Stimulated activated CD4-positive, alpha-beta T cell treated with anti-CD3 and anti-CD28 coated beads, TNF-alpha, amount 100 ng/mL, for 4 hours (primary cell): Measurements from ENCODE around the gene KIF5C.

Source experiments
- DNase-seq, 3 experiments: peaks; one replicate each; pipeline ENCODE4 v3.0.0-alpha.2; 2020; ENCODE audit warnings: low read depth in 3 of 3

Gene KIF5C

DNA sequence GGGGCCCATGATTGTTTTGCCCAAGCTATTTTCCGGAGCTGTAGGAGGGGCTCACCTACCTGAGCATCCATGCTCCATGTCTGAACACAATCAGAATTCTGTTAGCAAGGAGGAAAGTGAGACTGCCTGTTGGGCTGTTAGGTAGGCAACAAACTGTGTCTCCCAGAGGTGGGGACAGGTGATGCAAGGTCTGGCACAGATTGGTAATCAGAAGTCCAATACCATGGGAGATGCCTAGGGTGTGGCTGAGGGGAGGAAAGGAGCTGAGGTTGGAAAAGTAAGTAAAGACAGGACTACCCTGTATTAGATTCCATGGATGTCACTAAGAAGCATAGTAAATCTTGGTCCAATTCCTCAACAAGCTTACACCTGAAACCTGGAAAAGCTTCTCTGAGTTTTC, 166.5 kb downstream of the KIF5C start:
- DNase-seq, result no peak

DNA sequence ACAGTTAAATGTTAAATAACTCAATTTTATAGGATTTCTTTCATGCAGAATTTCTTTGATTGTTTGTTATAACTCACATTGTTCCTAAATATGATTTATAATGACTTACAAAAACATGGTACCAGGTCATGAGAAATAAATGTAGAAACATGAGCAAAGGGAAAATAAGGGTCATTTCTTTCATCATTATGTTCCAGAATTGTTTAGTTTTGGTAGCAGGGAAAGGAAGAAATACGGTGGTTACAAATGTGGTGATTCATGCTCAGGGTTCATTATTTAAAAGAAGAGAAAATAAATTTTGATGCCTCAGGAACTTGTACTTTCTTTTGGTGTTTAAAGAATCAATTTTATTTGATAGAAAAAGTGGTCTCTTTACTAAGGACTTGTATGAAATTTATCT, 167.9 kb downstream of the KIF5C start:
- no peak for DNase-seq

DNA sequence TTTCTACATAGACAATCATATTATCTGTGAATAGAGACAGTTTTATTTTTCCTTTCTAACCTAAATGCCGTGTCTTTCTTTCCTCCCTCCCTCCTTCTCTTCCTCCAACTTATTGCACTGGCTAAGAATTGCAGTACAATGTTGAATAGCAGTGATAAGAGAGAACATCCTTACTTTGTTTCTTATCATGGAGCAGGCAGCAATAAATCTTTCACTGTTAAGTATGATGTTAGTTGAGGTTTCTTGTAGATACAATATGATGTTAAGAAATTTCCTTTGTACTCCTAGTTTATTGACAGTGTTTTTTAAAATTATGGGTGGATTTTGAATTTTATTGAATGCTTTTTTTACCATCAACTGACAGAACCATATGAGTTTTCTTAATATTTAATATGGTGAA, 169.5 kb downstream of the KIF5C start:
- no peak for DNase-seq

DNA sequence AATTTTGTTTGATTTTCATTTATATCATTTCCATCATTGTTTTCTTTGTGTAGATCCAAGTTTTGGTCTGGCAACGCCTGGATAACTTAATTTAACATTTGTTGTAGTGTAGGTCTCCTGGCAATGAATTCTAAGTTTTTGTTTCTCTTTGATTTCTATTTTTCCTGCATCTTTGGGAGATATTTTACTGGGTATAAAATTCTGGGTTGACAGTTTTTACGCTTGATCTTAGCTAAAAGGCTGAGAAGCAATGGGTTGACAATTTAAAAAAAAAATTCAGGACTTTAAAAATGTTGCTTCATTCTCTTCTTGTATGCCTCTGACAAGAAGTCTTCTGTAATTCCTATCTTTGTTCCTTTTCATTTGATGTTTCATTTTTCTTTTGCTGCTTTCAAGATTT, 172.1 kb downstream of the KIF5C start:
- DNase-seq, result no peak

DNA sequence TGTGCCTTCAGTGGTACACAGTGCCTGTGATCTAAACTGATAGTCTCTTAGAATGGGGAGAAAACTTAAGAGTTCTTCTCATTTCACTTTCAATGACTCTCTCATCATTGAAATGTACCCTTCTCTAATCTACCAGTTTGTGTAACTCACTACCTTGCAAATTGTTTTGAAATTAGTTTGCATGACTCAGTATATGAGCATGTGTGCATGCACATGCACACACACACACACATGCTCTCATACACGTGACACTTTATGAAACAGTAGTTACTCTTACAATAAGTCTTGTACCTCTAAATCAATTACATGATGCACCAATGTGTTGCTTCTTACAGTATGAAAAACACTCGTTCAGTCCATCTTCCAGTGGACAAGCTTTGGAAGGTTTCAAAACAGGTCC, 174.1 kb downstream of the KIF5C start:
- no peak for DNase-seq

DNA sequence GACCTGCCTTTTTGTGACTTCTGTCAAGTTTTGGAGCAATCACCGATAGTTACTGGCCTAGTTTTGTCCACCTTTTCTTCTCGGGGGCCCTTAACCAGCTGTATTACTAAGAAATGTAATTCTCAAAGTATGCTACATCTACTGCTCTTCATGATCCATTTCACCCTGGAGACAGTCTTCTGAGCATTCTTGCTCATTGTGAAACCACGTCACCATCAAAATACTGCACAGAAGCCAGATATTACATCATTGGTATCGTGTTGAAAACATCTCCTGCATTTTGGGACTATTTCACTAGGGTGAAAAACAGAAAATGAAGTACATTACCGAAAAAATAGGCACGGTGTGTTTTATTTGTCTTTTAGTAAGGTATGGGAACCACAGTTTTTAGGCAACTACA, 175.2 kb downstream of the KIF5C start:
- no peak for DNase-seq

DNA sequence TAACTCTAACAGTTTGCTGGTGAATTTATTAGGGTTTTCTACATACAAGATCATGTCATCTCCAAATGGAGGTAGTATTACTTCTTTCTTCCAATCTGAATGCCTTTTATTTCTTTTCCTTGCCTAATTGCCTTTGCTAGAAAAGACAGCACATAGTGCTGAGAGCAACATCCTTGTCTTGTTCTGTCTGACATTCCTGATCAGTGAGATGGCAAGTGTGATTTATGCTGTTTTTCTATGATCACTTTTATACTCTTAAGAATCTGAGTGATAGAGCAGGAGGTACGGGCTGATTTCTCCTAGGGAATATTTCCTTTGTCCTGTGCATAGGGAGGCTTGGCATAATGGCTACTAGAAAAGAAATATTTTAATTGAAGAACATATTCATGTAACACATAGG, 180.7 kb downstream of the KIF5C start:
- DNase-seq, result no peak

DNA sequence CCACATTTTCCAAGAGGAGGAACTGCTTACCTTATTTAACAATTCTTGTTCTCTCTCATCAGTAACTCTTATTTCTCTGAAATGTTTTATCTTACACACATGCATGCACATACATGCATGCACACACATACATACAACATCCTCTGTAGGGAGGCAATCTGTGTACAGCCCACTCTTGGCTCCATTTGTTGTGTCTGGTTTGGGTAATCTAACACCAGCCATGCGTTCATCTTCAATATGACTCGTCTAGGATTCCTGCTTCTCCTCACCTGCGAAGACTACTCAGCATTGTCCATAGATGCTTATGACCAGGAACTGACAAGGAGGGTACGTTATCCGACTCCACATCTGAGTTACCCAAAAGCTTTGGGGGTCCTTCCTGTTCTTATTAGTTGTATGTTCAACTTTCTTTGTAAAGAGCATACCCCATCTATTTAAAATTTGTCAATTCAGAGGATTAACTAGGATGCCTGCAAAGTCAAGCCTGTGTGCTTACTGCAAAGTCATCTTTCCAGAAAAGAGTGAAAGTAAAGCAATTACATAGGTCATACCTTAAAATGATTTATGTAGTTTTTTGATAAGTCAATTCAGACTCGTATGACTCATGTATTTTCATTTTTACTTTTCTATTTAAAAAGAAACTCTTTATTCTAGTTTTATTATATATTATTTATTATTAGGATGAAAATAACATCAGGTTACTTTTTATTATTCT, 181.7 kb downstream of the KIF5C start:
- no peak for DNase-seq

DNA sequence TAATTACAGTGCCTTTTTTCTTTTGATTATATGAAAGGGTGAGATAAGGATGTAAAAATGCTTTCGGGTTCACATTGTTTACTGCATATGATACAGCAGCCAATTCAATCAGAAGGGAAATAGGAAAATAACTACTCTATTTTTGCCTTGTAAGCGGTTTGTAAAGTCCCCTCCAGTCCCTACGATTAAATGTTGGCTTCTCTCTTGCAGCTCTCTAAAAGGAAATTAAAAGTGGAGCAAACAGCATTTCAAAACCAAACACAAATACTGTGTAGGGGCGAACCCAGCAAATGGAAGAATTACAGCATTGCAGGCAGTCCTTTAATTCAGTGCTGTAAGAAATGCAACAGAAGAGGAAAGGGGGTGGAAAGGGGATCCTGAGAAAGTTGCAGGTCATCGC, 182.4 kb downstream of the KIF5C start:
- no peak for DNase-seq

DNA sequence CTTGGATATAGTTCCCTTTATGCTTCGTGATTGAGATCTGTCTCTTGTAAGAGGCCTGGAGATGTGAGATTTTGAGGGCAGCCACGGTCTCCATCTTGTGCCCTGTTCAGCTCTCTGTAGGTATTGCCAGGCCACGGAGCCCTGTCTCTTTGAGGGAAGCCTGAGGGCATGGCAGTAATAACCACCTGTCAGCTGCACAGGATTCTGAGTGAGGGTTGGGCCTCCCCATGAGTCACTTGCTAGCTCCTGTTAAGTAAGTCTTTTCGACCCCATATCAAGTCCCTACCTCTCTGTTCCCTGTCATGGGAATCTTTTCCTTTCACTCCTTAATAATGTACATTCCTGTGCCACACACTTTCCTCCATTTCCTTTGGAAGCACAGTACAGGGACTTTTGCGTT, 183.9 kb downstream of the KIF5C start:
- no peak for DNase-seq

DNA sequence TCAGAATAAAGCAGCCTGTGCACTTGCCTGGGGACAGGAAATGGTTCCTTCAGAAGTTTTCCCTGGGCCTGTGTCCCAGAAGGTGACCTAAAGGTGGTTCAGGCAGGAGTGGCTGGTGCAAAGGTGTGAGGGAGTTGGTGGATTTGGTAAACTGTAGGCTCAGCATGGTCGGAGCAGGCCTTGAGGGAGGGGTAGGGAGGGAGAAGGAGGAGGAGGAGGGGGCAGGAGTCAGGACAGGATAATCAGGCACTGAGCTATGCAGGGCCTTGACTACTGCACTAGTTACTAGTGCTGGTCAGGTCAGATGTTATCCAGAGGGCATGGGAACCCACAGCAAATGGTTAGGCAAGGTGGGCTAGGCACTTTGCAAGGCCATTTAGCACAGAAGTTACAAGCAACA, 184.8 kb downstream of the KIF5C start:
- DNase-seq, result no peak

DNA sequence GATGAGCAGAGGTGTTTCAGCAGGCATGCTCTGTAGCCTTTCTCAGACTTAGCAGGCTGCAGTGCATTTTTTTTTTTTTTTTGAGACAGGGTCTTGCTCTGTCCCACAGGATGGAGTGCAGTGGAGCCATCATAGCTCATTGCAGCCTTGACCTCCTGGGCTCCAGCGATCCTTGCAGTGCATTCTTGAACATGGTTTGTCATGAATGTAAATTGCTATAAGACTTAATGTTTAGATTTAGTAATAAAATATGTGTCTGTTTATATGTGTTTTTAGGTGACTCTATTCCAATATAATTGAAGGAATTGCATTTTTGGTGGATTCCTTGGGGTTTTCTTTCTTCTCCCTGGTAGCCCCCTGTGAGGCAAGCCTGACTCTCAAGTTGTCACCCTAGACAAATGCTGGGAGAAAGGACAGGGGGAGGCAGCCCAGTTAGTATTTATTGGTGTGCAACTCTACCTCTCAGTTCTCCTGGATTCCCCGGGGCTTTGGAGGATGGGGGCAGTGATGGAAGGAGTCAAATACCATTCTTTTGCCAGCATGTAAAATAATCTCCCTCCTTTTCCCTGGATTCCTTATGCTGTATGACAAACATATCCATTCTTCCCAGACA, 186.2 kb downstream of the KIF5C start:
- no peak for DNase-seq

DNA sequence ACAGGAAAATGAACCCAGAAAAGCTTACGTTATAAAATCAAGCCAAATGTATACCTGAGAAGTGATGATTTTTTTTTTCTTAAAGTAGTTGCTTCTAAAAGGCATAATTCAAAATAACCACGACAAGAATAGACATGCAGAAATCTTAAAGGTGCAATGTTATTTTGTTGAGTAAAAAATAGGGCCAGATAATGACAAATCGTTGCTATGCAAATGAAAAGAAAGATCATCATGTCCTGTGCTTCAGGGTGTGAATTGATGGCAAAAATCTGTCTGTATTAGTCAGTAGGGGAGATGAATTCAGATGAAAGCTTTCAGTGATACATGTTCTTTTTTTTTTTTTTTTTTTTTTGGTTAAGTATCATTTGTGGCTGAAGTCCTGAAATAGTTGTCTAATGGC, 187.5 kb downstream of the KIF5C start:
- no peak for DNase-seq

DNA sequence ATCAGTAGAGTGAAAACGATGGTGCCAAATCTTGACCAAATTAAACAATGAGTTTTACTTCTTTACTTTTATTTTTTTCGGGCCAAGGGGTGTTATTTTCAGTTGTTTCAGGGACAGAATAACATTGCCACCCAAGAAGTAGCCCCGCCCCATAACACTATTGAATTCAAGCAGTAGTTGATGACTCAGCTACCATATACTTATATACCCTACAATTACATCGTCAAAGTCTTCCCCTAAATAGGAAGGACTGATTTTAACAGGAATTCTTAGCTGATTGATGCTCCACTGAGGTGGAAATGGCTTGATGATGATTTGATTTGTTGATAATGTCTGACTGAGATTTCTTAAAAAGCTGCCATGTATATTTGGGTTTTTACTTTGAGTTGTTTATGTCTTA, 188.2 kb downstream of the KIF5C start:
- DNase-seq, result no peak

DNA sequence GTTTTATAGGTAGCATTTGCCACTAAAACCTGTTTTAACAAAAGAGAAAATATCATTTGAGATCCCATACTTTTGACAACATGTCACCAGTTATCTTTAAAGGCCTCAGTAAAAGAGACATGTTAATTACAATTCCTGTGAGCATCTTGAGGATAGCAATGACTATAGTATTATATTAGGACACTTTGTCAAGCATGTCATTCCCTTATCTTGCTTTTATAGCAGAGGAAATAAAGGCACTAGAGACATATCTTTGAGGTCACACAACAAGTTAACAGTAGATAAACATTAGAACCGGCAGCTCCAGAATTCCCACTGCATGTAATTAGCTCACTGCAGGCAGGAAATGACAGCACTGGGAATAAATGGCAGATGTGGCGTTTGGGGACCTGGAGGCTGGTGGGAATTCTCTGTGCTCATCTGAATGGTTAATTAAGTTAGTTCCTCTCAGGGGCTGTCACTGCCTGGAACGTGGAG, 189.4 kb downstream of the KIF5C start:
- no peak for DNase-seq

DNA sequence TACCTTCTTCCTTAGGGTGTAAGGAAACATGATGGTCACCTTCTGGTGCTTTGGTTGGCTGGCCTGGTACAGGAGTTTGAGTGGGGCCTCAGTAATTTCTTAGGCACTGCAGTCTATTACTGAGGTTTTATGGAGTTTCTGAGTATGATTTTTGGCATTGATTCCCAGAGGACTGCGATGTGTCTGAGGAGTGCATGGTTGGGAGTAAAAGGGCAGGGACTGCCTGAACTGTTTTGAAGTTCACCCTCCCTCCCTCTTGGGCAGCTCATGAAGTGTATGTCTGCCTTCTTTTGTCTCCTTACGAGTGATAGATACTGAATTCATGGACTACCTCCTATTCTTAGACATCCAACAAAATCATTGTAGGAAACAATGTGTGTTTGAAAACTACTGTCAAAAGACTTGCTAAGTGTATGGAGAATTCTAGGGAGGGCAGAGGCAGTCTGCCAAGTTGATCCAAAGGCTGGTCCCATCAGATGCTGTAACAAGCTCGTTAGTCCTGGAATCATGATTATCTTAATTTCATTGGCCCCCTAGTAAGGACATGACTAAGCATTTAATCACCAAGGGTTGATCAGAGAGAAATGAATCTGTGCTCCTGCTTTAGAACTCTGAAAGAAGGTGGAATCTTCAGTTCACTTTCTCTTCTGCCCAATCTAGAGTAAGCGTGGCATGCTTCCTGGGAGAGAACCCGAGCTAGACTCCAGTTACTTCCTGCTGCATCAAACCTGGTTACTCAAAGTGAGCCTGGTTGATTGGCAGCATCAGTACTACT, 190.0 kb downstream of the KIF5C start:
- no peak for DNase-seq

DNA sequence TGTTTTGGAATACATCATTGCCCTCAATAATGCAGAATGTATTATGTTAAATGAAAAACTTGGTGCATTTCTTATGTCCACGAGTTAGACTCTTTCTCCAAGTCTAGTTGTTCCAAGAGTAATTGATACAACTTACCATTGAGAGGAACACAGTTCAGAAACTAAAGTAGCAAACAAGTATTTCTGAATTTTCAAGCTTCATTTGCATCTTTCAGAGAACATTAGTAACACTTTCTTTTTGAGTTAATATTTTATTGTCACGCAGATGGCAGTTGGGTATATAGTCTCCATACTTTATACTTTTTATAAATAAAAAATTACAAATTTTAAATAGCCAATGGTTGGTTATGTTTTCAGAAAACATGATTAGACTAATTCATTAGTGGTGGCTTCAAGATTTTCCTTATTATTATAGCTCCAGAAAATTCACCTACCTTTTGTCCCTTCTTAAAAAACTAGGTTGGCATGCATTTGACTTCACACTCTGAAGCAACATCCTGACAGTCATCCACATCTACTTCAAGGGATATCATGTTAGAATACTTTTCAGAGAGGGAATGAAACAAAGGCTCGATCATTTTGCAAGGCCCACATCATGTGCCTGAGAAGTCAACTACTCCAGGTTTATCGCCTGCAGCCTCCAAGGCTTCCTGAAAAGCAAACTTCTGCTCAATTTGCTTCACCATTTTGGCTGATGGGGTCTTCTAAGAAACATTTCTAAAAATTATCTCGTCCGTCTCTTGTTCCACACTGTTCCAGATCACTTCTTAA, 193.4 kb downstream of the KIF5C start:
- no peak for DNase-seq

DNA sequence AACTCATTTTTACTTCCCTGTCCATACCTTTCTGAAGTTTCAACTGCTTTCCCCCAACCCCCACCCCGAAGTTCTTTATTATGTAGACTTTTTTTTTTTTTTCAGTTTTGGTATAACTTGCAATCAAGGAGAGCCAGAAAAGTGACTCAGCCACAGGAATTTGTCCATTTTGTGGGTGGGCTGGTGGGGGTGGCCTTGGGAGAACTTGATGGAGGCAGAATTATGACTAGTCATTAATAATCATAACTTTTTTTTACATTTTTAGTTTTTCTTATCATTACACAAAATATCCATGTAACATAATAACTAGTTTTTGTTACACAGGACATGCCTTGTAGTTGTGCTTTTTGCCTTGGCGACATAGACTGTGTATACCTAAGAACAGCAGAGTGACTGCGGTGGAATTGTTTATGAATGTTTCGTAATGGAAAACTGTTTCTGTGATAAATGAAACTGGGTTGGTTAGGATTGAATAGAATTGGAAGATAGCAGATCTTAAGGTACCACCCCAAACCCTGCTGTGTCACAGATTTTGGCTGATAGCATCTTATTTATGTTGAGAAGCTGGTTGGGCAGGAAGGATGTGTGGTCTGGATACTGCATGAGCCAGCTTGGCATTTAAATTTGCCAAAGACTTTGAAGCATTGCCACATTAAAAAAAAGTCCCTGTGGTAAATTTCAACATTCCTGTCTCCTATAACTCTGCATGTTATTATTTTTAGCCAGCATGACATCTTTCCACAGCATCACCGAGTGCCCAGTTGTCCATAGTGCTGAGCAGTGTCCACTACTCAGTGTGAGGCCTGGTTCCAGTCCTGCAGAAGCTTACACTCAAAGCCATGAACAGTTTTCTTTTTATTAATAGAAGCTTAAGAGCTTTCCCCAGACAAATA, 194.2 kb downstream of the KIF5C start:
- no peak for DNase-seq

DNA sequence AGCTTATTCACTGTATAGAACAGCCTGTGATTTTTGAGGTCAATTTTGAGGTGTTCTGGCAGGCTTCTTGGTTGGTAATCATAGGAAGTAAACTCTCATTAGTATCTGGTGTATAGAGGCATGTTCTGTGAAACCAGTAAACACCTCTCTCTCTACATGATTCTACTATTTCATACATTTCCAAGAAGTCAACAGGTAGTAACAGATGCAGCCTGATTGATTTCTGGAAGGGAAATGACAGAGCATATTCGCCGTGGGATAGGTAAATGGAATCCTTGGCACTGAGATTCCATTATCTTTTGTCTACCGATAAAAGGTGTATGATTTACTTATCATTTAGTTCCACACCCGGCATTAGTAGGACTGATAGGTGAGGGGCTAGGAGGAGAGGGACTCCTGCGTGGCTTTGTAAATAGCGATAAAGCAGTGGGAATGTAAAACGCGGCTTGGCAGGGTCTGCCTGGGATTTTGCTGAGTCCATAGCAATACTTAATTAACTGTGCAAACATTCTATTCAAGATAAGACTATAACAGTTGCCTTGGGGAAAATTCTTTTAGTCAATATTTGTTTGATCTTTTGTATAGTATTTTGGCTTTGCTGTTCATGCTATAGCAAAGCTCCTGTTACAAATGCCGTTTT, 195.8 kb downstream of the KIF5C start:
- no peak for DNase-seq

DNA sequence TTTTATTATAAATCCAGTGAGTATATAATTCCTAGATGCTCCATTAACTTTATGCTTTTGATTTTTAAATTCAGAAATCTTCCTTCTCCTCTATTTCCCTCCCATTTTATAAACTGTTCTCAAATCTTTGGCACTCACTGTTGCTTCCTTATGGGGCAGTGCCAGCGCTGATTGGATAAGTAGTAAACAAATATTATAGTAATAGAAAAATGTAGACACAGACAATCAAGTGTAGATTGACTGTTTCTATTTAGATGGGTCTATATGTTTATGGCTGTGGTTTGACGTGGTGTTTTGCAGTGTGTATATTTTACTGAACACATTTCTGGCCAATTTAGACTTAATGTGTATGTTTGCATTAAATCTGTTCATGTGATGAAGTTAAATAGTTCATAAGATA, 200.1 kb downstream of the KIF5C start:
- no peak for DNase-seq

DNA sequence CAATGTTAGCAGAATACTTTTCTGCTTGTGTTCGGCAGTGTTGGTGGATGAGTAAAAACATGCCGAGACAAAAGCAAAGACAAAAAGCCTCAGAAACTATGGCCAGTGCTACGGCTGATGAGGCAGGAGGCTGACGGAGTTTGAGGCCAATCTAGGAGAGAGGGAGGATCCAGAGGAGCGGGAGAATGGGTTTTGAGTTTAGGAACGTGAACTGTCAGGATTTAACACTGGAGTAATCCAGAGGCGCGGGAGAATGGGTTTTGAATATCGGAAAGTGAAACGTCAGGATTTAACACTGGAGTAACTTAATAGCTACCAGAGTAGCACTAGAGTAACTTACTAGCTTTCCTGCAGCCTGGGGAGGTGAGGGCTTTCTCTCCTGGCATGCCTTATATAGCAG, 200.8 kb downstream of the KIF5C start:
- no peak for DNase-seq
